HG03060 (cell line): ENCODE results near the gene ACTR5.
"Not testable (repeated sequence)": the region's sequence is repeated elsewhere in the genome, so short reads cannot be mapped to it uniquely, and the experiment has no call there.

ENCODE experiments used
- ATAC-seq: cut with Tn5 transposase; IDR thresholded peaks from one replicate; pipeline ENCODE4 v1.9.1; 2021; ENCODE audit warnings: low read depth, moderate number of reproducible peaks; ENCODE audit not compliant: unreplicated experiment

Gene ACTR5

GRCh38 chr20:38764567-38765318, 16.5 kb downstream of the ACTR5 start:
- no peak for ATAC-seq

GRCh38 chr20:38766071-38766470, 17.8 kb downstream of the ACTR5 start:
- no peak for ATAC-seq

- no peak for ATAC-seq
Observed at GRCh38 chr20:38769376-38770295, 21.4 kb downstream of the ACTR5 start.

GRCh38 chr20:38770546-38770945, 22.3 kb downstream of the ACTR5 start:
- no peak for ATAC-seq

- ATAC-seq = no peak
Observed at GRCh38 chr20:38770970-38771369, 22.7 kb downstream of the ACTR5 start.

- no peak for ATAC-seq
Observed at GRCh38 chr20:38771621-38772020, 23.4 kb downstream of the ACTR5 start.

- no peak for ATAC-seq
Observed at GRCh38 chr20:38774167-38774566, 25.9 kb downstream of the ACTR5 start.

GRCh38 chr20:38776363-38776762, 28.1 kb downstream of the ACTR5 start:
- ATAC-seq = no peak

- ATAC-seq = no peak
Observed at GRCh38 chr20:38779247-38780097, 31.2 kb downstream of the ACTR5 start.

GRCh38 chr20:38782275-38782674, 34.0 kb downstream of the ACTR5 start:
- ATAC-seq = no peak

- ATAC-seq = no peak
Observed at GRCh38 chr20:38787870-38788269, 39.6 kb downstream of the ACTR5 start.

GRCh38 chr20:38789503-38790199, 41.4 kb downstream of the ACTR5 start:
- ATAC-seq = no peak

GRCh38 chr20:38790200-38791053, 42.2 kb downstream of the ACTR5 start:
- ATAC-seq = no peak

- ATAC-seq = no peak
Observed at GRCh38 chr20:38791291-38791690, 43.0 kb downstream of the ACTR5 start.

- ATAC-seq = no peak
Observed at GRCh38 chr20:38791940-38792339, 43.7 kb downstream of the ACTR5 start.

GRCh38 chr20:38794057-38794456, 45.8 kb downstream of the ACTR5 start:
- not testable (repeated sequence) for ATAC-seq

GRCh38 chr20:38798266-38798665, 50.0 kb downstream of the ACTR5 start:
- no peak for ATAC-seq

GRCh38 chr20:38799203-38799602, 50.9 kb downstream of the ACTR5 start:
- no peak for ATAC-seq

GRCh38 chr20:38800882-38801281, 52.6 kb downstream of the ACTR5 start:
- ATAC-seq = no peak
